AG04449 (cell line): ENCODE data around the gene SPINT2.

ENCODE experiments used
- CTCF ChIA-PET: fragments of 350-600 bp; formaldehyde crosslinking; extraction: SDS; loops from one replicate; lab custom pipeline; 2021; ENCODE audit warnings: antibody characterized with exemption; lab: Yijun Ruan, JAX
- POLR2A ChIA-PET: fragments of 400-600, 350-600 bp; formaldehyde crosslinking; extraction: SDS; loops from one replicate; lab custom pipeline; 2020; ENCODE audit warnings: antibody characterized with exemption, inconsistent platforms; lab: Yijun Ruan, JAX
- DNase-seq: peaks from one replicate; pipeline ENCODE4 v3.0.0-alpha.2; 2010; ENCODE audit warnings: low read depth, low spot score
- H3K4me3 ChIP-seq: 2 replicates; pipeline ENCODE4 v1.5.1; 2011; ENCODE audit warnings: low read depth, mild to moderate bottlenecking, control low read depth, low read length
- TF ChIP-seq, protein P1 (sequence below): IDR thresholded peaks from one replicate; pipeline ENCODE4 v1.5.1; 2011; ENCODE audit warnings: mild to moderate bottlenecking, moderate library complexity, low read length, control low read depth, inconsistent platforms; ENCODE audit not compliant: insufficient read depth; ENCODE audit errors: missing control alignments

Gene SPINT2

DNA sequence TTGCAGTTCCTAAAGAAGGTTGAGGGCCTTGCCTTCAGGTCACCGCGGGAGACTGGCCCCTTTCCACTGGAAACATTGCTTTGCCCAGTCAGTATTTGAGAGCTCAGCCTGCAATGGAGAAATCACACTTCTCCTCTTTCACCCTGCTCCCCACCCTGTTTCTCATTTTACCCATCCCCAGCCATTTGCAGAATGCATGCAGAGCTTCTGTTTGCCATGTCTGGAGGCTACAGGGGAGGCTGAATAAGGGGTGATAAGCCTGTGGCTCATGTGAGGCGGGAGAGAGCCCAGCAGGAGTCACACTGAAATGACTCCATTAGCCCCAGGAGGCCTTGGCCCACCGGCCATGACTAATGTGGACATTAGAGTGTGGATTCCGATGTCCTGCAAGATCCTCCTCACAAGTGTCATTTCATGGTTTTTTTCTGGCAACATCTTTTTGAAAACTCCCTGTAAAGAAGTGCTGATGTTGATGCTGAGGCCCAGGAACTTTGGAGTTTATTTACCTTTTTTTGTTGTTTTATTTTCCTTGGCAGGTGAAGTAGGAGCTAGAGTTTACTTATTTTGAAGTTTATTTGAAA is 6.3 kb downstream of the SPINT2 start:
- TF ChIP-seq, protein P1, sequence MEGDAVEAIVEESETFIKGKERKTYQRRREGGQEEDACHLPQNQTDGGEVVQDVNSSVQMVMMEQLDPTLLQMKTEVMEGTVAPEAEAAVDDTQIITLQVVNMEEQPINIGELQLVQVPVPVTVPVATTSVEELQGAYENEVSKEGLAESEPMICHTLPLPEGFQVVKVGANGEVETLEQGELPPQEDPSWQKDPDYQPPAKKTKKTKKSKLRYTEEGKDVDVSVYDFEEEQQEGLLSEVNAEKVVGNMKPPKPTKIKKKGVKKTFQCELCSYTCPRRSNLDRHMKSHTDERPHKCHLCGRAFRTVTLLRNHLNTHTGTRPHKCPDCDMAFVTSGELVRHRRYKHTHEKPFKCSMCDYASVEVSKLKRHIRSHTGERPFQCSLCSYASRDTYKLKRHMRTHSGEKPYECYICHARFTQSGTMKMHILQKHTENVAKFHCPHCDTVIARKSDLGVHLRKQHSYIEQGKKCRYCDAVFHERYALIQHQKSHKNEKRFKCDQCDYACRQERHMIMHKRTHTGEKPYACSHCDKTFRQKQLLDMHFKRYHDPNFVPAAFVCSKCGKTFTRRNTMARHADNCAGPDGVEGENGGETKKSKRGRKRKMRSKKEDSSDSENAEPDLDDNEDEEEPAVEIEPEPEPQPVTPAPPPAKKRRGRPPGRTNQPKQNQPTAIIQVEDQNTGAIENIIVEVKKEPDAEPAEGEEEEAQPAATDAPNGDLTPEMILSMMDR: no peak
- no peak overlapping the region for H3K4me3 ChIP-seq
- CTCF ChIA-PET: interaction anchor here (1.0 to 1.1 kb wide), 2 partner anchors 12 to 23 kb away, joined by 3 to 4 read pairs; no protein-coding TSS in a partner anchor
- POLR2A ChIA-PET: no interaction called here
- DNase-seq: no peak

DNA sequence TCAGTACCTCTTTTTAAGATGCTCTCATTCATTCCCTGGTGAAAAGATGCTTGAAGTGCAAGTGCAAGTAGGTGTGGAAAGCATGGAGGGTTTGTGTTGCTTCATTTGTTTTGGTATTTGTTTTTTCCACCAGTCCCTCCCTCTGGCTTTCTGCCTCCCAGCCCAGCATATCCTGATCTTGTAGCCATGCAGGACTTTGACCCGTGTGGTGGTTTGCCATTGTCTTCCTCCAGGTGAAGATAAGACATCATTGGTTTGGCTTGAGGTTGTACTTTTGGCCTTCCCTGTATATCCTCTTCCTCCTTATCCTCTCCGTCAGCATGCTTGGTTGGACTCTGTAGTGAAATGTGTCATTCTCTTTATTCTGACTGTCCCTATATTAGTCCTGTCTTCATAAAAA is 9.1 kb downstream of the SPINT2 start:
- TF ChIP-seq, protein P1: no peak
- DNase-seq: no peak
- H3K4me3 ChIP-seq: no peak overlapping the region
- CTCF ChIA-PET: interaction anchor here (1.4 to 2.8 kb wide), 2 partner anchors 8 to 29 kb away, joined by 3 to 10 read pairs; no protein-coding TSS in a partner anchor
- POLR2A ChIA-PET: no interaction called here

DNA sequence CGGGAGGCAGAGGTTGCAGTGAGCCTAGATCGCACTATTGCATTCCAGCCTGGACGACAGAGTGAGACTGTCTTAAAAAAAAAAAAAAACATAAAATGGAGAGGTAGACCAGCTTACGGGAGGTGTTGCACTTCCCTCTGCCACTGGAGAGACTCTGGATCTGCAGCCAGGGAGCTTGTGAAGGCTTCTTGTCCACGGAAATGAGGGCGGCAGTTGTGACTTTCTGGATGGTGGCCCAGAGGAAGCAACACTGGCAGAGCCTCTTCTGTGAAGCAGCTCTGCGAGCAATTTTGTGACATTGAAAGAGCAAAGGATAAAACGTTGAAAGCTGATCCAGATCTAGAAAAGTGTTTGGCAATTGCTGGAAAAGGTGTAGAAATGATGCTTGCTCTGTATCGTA is 10.4 kb downstream of the SPINT2 start:
- no peak for DNase-seq
- no peak overlapping the region for H3K4me3 ChIP-seq
- CTCF ChIA-PET: interaction anchor here (0.8 to 2.8 kb wide), 3 partner anchors 9 to 31 kb away, joined by 3 to 10 read pairs (median 4); no protein-coding TSS in a partner anchor
- POLR2A ChIA-PET: no interaction called here
- TF ChIP-seq, protein P1: no peak

DNA sequence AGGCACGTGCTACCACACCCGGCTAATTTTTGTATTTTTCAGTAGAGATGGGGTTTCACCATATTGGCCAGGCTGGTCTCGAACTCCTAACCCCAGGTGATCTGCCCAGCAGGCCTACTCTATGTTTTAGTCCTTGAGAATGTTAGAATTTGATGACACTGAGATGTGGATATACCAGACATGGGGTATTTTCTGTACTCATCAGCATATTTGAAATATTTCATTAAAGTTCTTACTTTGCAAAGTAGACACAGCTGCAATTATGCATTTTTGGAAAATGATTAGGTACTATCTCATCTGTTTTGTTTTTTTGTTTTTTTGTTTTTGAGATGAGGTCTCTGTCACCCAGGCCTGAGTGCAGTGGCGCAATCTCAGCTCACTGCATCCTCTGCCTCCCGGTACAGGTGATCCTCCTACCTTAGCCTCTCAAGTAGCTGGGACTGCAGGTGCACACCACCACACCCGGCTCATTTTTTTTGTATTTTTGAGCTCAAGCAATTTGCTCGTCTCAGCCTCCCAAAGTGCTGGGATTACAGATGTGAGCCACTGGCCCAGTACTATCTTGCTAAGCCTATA is 12.7 kb downstream of the SPINT2 start:
- no peak for DNase-seq
- ChIA-PET POLR2A (no interaction called here), CTCF (interaction anchor here (1.0 to 2.3 kb wide), 4 partner anchors 8 to 50 kb away, joined by 3 to 17 read pairs (median 5); no protein-coding TSS in a partner anchor)
- TF ChIP-seq, protein P1: no peak
- H3K4me3 ChIP-seq: no peak overlapping the region

- TF ChIP-seq, protein P1: no peak
- no peak for DNase-seq
- POLR2A ChIA-PET: no interaction called here
- H3K4me3 ChIP-seq: no peak overlapping the region
- CTCF ChIA-PET: interaction anchor here (1.0 to 2.3 kb wide), 4 partner anchors 8 to 51 kb away, joined by 3 to 17 read pairs (median 5); no protein-coding TSS in a partner anchor
Measured at GRCh38 chr19:38277549-38277948, 13.2 kb downstream of the SPINT2 start.

DNA sequence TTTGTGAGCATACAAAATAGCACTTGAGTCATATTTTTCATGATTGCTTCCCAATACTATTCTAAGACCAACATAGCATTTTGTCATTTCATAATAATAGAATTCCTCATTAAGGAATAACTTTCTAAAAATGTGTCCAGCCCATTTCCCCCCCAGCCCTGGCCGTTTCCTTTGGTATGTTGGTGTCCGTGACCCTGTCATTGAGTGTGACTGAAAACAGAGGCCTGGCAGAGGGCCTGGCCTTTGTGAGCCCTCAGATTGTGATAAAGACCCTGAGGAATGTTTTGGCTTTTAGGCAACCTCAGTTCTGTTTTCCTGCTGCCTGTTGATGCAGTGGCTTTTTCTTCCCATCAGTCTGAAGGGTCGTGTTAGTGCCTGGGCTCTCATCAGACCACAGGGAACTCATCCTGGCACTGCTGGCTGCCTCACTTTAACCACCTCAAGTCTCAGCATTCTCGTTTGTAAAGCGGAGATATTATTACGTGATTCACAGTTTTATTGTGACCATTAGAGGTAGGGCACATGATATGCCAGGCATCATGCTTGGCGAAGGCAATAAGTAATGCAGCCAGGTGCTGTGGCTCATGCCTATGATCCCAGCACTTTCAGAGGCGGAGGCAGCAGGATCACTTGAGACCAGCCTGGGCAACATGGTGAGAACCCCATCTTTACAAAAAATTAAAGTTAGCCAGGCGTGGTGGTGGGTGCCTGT is 13.8 kb downstream of the SPINT2 start:
- TF ChIP-seq, protein P1: no peak
- H3K4me3 ChIP-seq: no peak overlapping the region
- ChIA-PET CTCF (interaction anchor here (1.0 to 2.3 kb wide), 4 partner anchors 10 to 51 kb away, joined by 3 to 17 read pairs (median 4); no protein-coding TSS in a partner anchor), POLR2A (no interaction called here)
- no peak for DNase-seq
